Measurements from ENCODE around the gene KSR1. TPM values are rescaled to one million over a fixed set of nuclear protein-coding genes. Genes with fewer than 3 reads are reported as not detected.
"Not testable (repeated sequence)": the region's sequence is repeated elsewhere in the genome, so short reads cannot be mapped to it uniquely, and the experiment has no call there.

KSR1 gene
- total RNA-seq, 2 experiments from 2014 or later = 57.0 to 60.2 TPM

DNA sequence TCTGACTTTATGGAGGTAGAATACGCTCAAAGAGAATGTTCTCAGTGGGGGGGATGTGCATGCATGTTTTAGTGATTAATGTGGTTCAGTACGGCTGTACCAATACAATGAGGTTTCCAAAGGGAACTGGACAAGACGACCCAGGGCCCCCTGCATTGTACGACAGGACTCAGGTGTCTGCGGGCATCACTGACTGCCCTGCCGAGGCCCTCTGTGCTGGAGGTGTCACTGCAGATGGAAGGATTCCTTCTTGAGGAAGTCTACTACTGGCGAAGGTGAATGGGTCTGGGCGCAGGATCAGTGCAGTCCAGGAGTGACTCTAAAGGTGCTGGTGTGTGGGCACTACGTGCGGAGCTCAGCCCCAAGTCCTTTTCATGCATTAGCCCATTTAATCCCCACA, 171.3 kb downstream of the KSR1 start:
- H3K27ac Mint-ChIP-seq = no peak overlapping the region
- no peak overlapping the region for H3K4me3 Mint-ChIP-seq
- H3K27me3 Mint-ChIP-seq = no peaks in the 10 kb centered on the region
- H3K9me3 Mint-ChIP-seq = no peaks in the 10 kb centered on the region
- ATAC-seq (ENCODE audit: low read depth) (no peak), DNase-seq (no peak)
- H3K4me1 Mint-ChIP-seq = peaks cover 36% of the 10 kb centered on the region
- H3K36me3 Mint-ChIP-seq = peaks cover 36% of the 10 kb centered on the region
- POLR2A ChIA-PET = no interaction called here

DNA sequence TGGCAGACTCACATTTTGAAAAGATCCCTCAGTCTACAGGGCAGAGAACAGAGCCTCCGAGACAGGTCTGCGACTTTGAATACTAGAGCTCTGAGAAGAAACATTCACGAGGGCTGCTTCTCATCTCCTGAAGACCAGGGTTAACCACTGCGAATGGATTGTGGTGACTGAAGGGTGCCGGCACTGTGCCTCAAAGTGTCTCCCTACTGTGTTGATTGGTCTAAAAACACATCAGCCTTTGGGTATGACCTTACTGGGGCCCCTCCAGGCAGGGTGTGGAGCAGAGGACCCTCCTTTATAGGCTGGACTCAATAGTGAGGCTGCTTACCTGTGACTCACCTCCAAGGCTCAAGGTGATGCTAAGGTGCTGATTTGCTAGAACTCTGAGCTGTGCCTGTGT, 172.1 kb downstream of the KSR1 start:
- Mint-ChIP-seq H3K9me3 (no peaks in the 10 kb centered on the region), H3K4me1 (peaks cover 41% of the 10 kb centered on the region), H3K27me3 (no peaks in the 10 kb centered on the region), H3K36me3 (peaks cover 34% of the 10 kb centered on the region), H3K27ac (peak overlapping the region; percentile 75), H3K4me3 (no peak overlapping the region)
- ATAC-seq (ENCODE audit: low read depth) = peak; percentile 34
- DNase-seq = no peak
- POLR2A ChIA-PET = interaction anchor here (1.1 kb wide), 1 partner anchor 335 kb away, joined by 3 read pairs; the partner anchor contains the start of gene WSB1

DNA sequence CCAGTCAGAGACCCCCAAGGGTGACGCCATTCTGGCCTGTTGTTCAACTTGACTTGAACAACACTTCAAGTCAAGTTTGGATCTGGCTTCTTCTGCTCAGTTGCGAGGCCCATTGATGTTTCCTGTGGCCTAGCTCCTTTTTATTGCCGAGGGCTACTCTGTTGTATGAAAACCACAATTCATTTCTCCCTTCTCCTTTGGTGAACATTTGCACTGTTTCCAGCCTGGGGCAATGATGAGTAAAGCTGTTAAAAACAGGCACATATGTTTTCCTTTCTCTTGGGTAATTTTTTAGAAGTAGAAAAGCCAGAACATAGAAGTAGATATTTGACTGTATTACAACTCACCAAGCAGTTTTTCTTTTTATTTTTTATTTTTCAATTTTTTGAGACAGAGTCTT, 173.0 kb downstream of the KSR1 start:
- H3K27me3 Mint-ChIP-seq; DNase-seq; ATAC-seq (ENCODE audit: low read depth); H3K9me3 Mint-ChIP-seq; POLR2A ChIA-PET: not testable (repeated sequence)
- Mint-ChIP-seq H3K4me3 (peak overlapping the region; percentile 49), H3K27ac (peak overlapping the region; percentile 75), H3K36me3 (peaks cover 34% of the 10 kb centered on the region), H3K4me1 (peaks cover 46% of the 10 kb centered on the region)

DNA sequence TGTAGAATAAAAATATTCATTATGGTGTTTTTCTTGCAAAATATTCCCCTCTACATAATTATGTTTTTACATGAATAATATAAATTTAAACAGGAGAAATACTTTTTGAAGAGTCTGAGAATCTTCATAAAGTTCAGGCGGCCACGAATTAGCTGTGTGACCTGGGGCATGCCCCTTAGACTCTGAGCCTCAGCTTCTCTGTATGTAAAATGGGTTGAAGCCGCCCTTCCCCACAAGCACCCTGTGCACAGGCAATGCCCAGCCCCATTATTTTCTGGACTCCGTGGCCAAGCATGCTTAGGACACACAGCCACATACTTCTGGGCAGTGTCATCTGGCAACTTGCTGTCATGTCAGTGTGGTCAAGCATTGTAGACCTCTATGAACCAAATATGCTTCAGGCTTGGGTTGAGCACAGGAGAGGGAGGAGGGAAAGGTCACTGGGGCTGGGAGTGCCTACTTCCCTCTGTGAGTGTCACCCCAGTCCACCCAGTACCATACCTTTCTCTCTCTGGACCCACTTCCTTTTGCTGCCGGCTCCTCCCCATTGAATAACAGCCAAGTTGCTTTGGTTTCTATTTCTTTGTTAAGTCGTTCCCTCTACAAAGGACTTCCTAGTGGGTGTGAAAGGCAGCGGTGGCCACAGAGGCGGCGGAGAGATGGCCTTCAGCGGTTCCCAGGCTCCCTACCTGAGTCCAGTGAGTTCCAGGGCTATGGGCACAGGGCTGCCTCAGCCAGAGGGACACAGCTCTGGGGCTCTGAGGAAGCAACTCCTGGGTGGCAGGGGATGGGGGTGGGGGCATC, 174.6 kb downstream of the KSR1 start, which contains the start of gene LGALS9:
LGALS9 (plus strand) TSS at position 582 of the 804 bp plus-strand sequence; CDS start at position 660, 78 bp downstream.
- Mint-ChIP-seq H3K4me3 (peak within 1 kb of the TSS; percentile 98), H3K27me3 (no peaks in the 10 kb centered on the region), H3K36me3 (peaks cover 41% of the 10 kb centered on the region), H3K27ac (peak within 1 kb of the TSS; percentile 94), H3K4me1 (peaks cover 56% of the 10 kb centered on the region), H3K9me3 (no peaks in the 10 kb centered on the region)
- POLR2A ChIA-PET = interaction anchor here (0.8 to 1.2 kb wide), 3 partner anchors 8 to 337 kb away, joined by 3 to 4 read pairs (median 4); partner anchors contain the start of gene WSB1
- ATAC-seq (ENCODE audit: low read depth) = peak; percentile 83
- no peak for DNase-seq

DNA sequence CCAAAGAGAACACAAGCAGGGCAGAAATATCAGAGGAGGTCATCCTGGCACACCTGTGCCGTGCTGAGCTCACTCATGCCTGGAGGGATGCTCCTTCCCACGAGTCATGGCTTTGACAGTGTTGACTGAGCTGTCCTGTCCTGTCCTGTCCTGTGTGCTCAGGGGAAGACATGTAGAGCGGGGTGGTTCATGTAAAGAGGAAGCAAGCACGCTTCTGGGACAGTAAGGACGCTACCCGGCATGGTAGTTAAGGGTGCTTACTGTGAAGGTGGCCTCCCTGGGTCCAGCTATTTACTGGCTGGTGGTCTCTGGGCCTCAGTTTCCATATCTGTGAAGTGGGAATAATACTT, 175.1 kb downstream of the KSR1 start:
- Mint-ChIP-seq H3K4me3 (peak overlapping the region; percentile 98), H3K27ac (peak overlapping the region; percentile 94), H3K9me3 (no peaks in the 10 kb centered on the region), H3K4me1 (peaks cover 53% of the 10 kb centered on the region), H3K27me3 (no peaks in the 10 kb centered on the region), H3K36me3 (peaks cover 37% of the 10 kb centered on the region)
- POLR2A ChIA-PET = interaction anchor here (0.8 to 1.6 kb wide), 4 partner anchors 8 to 337 kb away, joined by 3 to 4 read pairs (median 4); partner anchors contain the start of gene WSB1
- DNase-seq (peak; percentile 55), ATAC-seq (ENCODE audit: low read depth) (peak; percentile 57)

DNA sequence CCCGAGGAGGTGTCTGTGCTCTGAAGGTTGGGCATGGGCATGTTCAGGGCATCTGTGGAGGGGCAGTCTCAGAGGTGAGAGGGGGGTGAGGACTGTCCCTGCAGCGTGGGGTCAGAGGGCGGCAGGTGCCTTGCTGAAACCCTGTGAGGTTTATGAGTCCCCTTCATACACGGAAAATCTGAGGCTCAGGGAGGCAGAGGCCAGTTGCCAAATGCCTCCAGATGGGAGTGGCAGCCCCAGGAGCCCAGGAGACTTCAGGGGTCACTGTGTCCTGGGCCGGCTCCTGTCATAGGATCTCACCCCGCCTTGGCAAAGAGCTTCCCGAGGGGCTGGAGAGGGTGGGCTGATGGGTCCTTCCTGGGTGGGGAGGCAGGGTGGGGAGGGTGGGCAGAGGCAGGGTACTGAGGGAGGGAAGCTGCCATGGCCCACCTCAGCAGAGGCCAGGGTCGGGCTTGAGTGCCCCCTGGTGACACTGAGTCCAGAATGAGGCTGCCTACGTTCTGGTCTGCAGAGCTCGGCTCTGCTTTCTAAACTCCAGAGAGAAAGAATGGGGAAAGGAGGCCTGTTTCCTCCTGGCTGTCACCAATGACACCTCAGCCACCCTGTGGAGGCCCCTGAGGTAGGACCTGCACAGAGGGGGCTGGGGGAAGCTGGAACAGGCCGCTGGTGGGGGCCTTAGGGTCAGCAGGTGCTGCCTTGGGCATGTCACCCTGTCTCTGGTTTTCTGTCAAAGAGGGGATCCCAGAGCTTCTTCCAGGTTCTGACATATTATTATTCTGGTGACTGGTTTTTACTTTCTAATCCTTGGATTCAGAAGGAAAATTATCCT, 175.9 kb downstream of the KSR1 start:
- peaks cover 52% of the 10 kb centered on the region for H3K4me1 Mint-ChIP-seq
- peak overlapping the region; percentile 94 for H3K27ac Mint-ChIP-seq
- H3K9me3 Mint-ChIP-seq = no peaks in the 10 kb centered on the region
- no peak for ATAC-seq (ENCODE audit: low read depth)
- H3K27me3 Mint-ChIP-seq = no peaks in the 10 kb centered on the region
- no peak for DNase-seq
- POLR2A ChIA-PET = interaction anchor here (0.8 to 2.0 kb wide), 4 partner anchors 9 to 338 kb away, joined by 3 to 6 read pairs (median 4); partner anchors contain the start of gene WSB1
- peaks cover 33% of the 10 kb centered on the region for H3K36me3 Mint-ChIP-seq
- H3K4me3 Mint-ChIP-seq = peak overlapping the region; percentile 98

DNA sequence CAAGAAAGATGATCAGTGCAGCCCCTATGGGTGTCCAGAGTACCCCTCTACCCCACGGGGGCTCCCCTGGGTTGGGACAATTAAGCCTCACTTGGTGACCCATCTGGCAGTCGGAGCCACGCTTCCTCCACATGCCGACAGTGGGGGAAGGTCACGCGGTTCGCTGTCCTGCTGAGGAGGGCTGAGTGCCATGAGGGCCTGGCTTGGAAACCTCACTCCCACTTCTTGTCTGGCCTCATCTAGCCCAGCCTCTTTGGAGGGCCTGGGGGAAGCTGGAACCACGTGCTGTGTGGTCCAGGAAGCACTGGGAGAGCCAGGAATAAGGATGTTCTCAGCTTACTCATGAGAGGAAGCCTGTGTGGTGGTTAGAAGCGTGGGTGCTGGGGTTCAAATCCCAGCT, 176.5 kb downstream of the KSR1 start:
- H3K27me3 Mint-ChIP-seq; ATAC-seq (ENCODE audit: low read depth); H3K9me3 Mint-ChIP-seq; DNase-seq: not testable (repeated sequence)
- Mint-ChIP-seq H3K4me3 (peak overlapping the region; percentile 98), H3K4me1 (peaks cover 49% of the 10 kb centered on the region), H3K27ac (peak overlapping the region; percentile 38), H3K36me3 (peaks cover 26% of the 10 kb centered on the region)
- POLR2A ChIA-PET = interaction anchor here (1.6 to 2.0 kb wide), 2 partner anchors 24 to 338 kb away, joined by 4 to 6 read pairs; no protein-coding TSS in a partner anchor

DNA sequence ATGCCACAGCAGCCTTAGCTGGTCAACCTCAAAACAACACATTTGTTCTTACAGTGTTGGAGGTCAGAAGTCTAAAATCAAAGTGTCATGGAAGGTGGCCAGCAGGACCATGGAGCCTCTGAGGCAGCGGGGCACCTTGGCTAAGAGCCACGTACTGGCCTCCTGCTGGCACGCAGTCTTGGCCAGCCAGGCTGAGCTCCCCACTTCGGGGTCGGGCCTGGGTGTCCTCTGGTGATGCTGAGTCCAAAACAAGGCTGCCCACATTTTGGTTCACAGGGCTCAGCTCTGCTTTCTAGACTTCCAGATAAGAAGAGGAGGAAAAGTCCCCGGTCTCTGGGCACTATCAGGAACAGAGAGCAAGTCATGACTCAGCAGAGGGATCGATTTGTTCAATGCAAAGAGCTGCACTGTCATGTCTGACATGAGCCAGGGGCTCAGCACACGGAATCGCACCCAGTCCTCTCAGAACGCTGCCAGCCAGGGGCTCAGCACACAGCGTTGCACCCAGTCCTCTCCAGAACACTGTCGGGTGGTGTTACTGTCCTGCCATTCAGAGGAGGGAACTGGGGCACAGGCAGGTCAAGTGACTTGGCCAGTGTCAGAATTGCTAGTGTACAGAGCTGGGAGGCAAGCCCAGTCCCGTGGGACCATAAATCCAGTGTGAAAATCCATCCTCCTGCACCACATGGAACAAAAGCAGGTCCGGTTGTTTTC, 177.2 kb downstream of the KSR1 start:
- Mint-ChIP-seq H3K27me3 (no peaks in the 10 kb centered on the region), H3K27ac (no peak overlapping the region), H3K4me1 (peaks cover 43% of the 10 kb centered on the region), H3K36me3 (peaks cover 26% of the 10 kb centered on the region), H3K9me3 (no peaks in the 10 kb centered on the region), H3K4me3 (peak overlapping the region; percentile 98)
- no peak for DNase-seq
- POLR2A ChIA-PET = interaction anchor here (2.0 kb wide), 1 partner anchor 339 kb away, joined by 6 read pairs; no protein-coding TSS in a partner anchor
- no peak for ATAC-seq (ENCODE audit: low read depth)

DNA sequence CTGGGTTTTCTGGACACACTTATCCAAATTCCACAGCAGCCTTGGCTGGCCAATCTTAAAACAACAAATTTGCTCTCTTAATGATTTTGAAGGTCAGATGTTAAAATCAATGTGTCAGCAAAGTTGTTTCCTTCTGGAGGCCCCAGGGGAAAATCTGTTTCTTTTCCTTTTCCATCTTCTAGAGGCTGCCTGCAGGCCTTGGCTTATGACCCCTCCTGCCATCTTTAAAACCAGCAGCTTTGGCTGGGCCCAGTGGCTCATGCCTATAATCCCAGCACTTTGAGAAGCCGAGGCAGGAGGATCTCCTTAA, 177.7 kb downstream of the KSR1 start:
- DNase-seq (no peak), ATAC-seq (ENCODE audit: low read depth) (no peak)
- Mint-ChIP-seq H3K9me3 (no peaks in the 10 kb centered on the region), H3K27me3 (no peaks in the 10 kb centered on the region), H3K36me3 (peaks cover 26% of the 10 kb centered on the region), H3K27ac (peak overlapping the region; percentile 28), H3K4me1 (peaks cover 39% of the 10 kb centered on the region), H3K4me3 (no peak overlapping the region)
- POLR2A ChIA-PET = interaction anchor here (2.0 kb wide), 1 partner anchor 339 kb away, joined by 6 read pairs; no protein-coding TSS in a partner anchor

DNA sequence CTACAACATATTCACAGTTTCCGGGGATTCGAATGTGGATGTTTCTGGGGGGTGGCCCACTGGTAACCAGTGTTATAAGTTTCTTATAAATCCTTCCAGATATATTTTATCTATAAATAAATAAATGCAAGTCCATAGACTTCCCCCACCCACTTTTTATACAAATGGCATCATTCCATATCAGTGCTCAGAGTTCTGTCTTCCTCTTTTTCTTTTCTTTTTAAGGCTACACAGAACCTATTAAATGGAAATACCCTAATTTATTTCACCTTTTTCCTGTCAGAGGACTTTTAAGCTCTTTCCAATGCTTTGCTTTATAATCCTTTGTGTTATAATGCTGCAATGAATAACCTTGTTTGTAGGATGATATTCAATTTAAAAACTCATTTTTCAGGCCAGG, 178.5 kb downstream of the KSR1 start:
- H3K9me3 Mint-ChIP-seq = no peaks in the 10 kb centered on the region
- ATAC-seq (ENCODE audit: low read depth) (no peak), DNase-seq (no peak)
- no peak overlapping the region for H3K4me3 Mint-ChIP-seq
- H3K27ac Mint-ChIP-seq = peak overlapping the region; percentile 47
- POLR2A ChIA-PET = no interaction called here
- peaks cover 23% of the 10 kb centered on the region for H3K36me3 Mint-ChIP-seq
- no peaks in the 10 kb centered on the region for H3K27me3 Mint-ChIP-seq
- H3K4me1 Mint-ChIP-seq = peaks cover 34% of the 10 kb centered on the region

DNA sequence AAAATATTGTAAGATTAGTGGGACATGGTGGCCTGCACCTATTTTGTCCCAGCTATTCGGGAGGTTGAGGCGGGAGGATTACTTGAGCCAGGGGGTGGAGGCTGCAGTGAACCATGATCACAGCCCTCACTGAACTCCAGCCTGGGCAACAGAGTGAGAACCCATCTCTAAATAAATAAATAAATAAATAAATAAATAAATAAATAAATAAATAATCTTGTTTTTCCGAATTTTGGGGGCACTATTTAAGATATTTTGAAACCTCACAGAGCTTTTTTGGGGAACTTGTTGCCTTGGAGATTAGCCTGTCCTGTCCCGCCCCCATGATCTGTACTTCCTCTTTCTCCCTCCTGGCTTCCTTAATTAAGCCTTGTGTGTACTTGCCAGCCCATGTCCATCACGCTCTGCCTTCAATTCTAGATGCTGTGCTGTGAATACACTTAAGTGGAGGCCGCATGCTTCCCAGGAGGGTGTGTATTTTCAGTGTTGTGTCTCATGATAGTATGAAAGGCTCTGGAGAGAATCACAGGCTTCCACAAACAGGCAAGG, 179.1 kb downstream of the KSR1 start:
- no peak for ATAC-seq (ENCODE audit: low read depth)
- peak overlapping the region; percentile 47 for H3K27ac Mint-ChIP-seq

DNA sequence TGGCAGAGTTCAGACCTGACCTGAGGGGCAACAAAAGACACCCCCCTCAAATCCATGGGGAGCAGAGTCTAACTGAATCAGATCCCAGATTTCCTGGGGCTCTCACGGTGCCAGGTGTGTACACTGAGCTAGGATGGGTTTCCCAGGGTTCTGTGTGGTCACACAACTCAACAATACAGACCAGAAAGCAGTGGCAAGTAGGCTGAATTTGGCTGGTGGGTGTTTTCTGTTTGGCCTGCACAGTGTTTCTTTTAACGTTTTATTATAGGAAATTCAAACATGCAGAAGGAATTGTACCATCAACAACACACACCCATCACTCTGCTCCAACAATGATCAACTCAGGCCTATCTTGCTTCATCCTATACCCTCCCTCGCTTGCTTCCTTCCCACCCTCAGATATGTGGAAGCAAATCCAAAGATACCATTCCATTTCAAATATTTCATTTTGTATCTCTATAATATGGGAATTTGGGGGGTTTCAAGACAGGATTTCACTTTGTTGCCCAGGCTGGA, 179.8 kb downstream of the KSR1 start:
- peaks cover 23% of the 10 kb centered on the region for H3K4me1 Mint-ChIP-seq
- ATAC-seq (ENCODE audit: low read depth); H3K4me3 Mint-ChIP-seq; POLR2A ChIA-PET; H3K27me3 Mint-ChIP-seq; DNase-seq; H3K9me3 Mint-ChIP-seq: not testable (repeated sequence)
- H3K36me3 Mint-ChIP-seq = peaks cover 22% of the 10 kb centered on the region
- peak overlapping the region; percentile 39 for H3K27ac Mint-ChIP-seq

More for the DNA sequence above, 179.1 kb downstream of the KSR1 start:
- Mint-ChIP-seq H3K4me3 (no peak overlapping the region), H3K9me3 (no peaks in the 10 kb centered on the region), H3K36me3 (peaks cover 22% of the 10 kb centered on the region), H3K27me3 (no peaks in the 10 kb centered on the region), H3K4me1 (peaks cover 29% of the 10 kb centered on the region)
- DNase-seq = no peak
- POLR2A ChIA-PET = no interaction called here

Measured in activated naive CD8-positive, alpha-beta T cell treated with anti-CD3 and anti-CD28 coated beads, Interleukin-2, amount 10 ng/mL, durations not matched to agents 7 days and 5 days (primary cell).